HG02870 (cell line): ENCODE data around the gene LRRC61.
A peak's percentile ranks its signal among the peaks of the same experiment; 100 is the strongest.
"Not testable (repeated sequence)": the region's sequence is repeated elsewhere in the genome, so short reads cannot be mapped to it uniquely, and the experiment has no call there.

Experiments
- ATAC-seq: cut with Tn5 transposase; IDR thresholded peaks from one replicate; pipeline ENCODE4 v1.9.1; 2021; ENCODE audit warnings: mild to moderate bottlenecking, moderate library complexity; ENCODE audit not compliant: unreplicated experiment

Gene LRRC61

GRCh38 chr7:150322833-150323681 is at the start of gene LRRC61, which contains the start of gene ACTR3C:
TSS of gene LRRC61 (plus strand) at chr7:150323355. CDS start at chr7:150336862, 13,507 bp downstream.
TSS of gene ACTR3C (minus strand) at chr7:150323545. CDS start at chr7:150295296, 28,249 bp downstream.
- peak; percentile 48 for ATAC-seq

GRCh38 chr7:150276132-150276695 is 46.9 kb upstream of the LRRC61 start:
- ATAC-seq, result peak; percentile 54

GRCh38 chr7:150278383-150278782 is 44.8 kb upstream of the LRRC61 start:
- ATAC-seq, result not testable (repeated sequence)

- not testable (repeated sequence) for ATAC-seq
Measured at GRCh38 chr7:150281681-150282403, 41.3 kb upstream of the LRRC61 start.

- ATAC-seq, result not testable (repeated sequence)
Measured at GRCh38 chr7:150283111-150283510, 40.0 kb upstream of the LRRC61 start.

GRCh38 chr7:150283608-150284007 is 39.5 kb upstream of the LRRC61 start:
- not testable (repeated sequence) for ATAC-seq

GRCh38 chr7:150285849-150286754 is 37.1 kb upstream of the LRRC61 start:
- peak; percentile 66 for ATAC-seq

GRCh38 chr7:150287815-150288214 is 35.3 kb upstream of the LRRC61 start:
- ATAC-seq, result not testable (repeated sequence)

GRCh38 chr7:150288816-150289215 is 34.3 kb upstream of the LRRC61 start:
- ATAC-seq, result not testable (repeated sequence)

- ATAC-seq, result not testable (repeated sequence)
Measured at GRCh38 chr7:150290317-150290716, 32.8 kb upstream of the LRRC61 start.

GRCh38 chr7:150295027-150295426 is 28.1 kb upstream of the LRRC61 start:
- ATAC-seq, result not testable (repeated sequence)

GRCh38 chr7:150295614-150296013 is 27.5 kb upstream of the LRRC61 start:
- not testable (repeated sequence) for ATAC-seq

- ATAC-seq, result not testable (repeated sequence)
Measured at GRCh38 chr7:150296802-150297201, 26.4 kb upstream of the LRRC61 start.

GRCh38 chr7:150297978-150298377 is 25.2 kb upstream of the LRRC61 start:
- ATAC-seq, result not testable (repeated sequence)

- not testable (repeated sequence) for ATAC-seq
Measured at GRCh38 chr7:150302908-150303310, 20.2 kb upstream of the LRRC61 start.

GRCh38 chr7:150304499-150305258 is 18.5 kb upstream of the LRRC61 start:
- ATAC-seq, result not testable (repeated sequence)

GRCh38 chr7:150305259-150305902 is 17.8 kb upstream of the LRRC61 start:
- ATAC-seq, result not testable (repeated sequence)

- not testable (repeated sequence) for ATAC-seq
Measured at GRCh38 chr7:150305903-150306284, 17.3 kb upstream of the LRRC61 start.

- not testable (repeated sequence) for ATAC-seq
Measured at GRCh38 chr7:150306377-150306776, 16.8 kb upstream of the LRRC61 start.
